ENCODE data around the gene CGGBP1.
"Not testable (repeated sequence)": the region's sequence is repeated elsewhere in the genome, so short reads cannot be mapped to it uniquely, and the experiment has no call there.

Gene CGGBP1

DNA sequence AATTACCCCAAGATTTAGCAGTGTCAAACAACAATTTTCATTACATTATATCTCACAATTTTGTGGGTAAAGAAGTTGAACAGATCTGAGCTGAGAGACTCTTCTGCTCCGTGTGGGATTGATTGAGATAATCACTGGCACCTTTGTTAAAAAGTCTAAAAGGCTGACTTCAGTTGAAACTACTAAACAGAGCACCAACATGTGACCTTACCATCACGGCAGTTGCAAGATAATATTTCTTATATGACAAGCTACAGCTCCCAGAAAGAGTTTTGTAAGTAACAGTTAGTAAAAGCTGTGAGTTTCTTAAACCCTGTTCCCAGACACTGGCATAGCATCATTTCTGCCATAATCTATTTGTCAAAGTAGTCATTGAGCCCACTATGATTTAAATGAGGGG lies 25.0 kb downstream of the CGGBP1 start:
- no peak for DNase-seq

- no peak for DNase-seq
These were observed 25.7 kb downstream of the CGGBP1 start for GRCh38 chr3:88033079-88033478.

DNA sequence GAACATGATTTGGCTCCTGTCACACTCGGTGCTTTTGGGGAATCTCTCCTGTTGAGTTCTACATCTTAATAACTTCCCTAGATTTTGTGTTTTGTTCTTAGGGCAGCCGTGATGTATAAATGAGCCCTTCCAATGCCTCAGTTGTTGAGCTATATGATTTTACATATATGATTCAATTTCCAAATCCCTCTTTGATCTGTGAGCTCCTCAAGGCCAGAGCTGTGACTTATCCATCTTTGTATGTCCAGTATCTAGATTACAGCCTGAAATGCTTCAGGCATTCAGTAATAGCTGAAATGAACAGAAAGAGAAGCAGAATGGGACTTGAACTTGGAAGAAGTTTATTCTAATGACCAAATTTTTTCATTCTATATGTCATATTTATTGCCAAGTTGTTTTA lies 26.6 kb downstream of the CGGBP1 start:
- no peak for DNase-seq

- DNase-seq = no peak
These were observed 27.1 kb downstream of the CGGBP1 start for GRCh38 chr3:88031642-88032077.

- DNase-seq = no peak
These were observed 28.6 kb downstream of the CGGBP1 start for GRCh38 chr3:88030210-88030609.

DNA sequence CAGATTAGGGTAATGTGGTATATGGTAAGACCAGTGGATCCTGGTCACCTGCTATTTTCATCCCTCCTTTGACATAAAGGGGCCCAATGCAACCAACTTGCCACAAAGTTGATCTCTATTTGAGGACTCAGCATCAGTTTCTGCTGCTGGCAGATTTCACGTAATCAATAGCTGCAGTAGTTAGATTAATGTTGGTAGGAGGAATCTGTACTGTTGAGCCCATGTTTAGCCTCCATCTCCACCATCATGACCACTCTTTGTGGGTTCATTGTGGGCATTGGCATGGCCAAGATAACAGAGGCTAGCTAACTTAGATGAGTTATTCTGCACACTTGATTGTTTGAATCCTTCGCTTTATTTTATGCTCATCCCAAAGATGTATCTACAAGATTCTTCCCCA lies 29.9 kb downstream of the CGGBP1 start:
- DNase-seq = no peak

DNA sequence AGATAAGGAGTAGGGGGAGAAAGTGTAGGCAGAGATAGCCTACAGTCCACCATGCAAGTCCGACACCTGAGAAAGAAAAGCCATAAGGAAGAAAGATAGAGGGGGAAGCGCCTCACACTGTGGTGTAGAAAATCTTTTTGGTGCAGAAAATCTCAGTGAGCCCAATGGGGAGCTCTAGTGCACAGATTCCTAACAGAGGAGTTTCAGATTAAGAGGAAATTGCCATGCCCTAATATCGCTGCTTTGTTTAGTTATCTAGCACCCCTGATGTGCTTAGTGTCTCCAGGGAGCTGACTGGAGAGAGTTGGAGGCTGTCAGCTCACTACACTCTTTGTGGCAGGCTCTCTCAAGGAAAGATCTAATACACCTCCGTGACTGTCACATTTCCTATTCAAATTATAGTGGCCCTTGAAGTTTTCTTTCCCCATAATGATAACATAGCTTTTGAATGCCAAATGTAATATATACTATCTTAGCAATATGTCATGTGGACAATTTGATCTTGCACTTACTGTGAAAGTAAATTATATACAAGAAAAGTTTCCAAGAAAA lies 33.7 kb downstream of the CGGBP1 start:
- DNase-seq = no peak

GRCh38 chr3:88019024-88019423 lies 39.8 kb downstream of the CGGBP1 start:
- no peak for DNase-seq

DNA sequence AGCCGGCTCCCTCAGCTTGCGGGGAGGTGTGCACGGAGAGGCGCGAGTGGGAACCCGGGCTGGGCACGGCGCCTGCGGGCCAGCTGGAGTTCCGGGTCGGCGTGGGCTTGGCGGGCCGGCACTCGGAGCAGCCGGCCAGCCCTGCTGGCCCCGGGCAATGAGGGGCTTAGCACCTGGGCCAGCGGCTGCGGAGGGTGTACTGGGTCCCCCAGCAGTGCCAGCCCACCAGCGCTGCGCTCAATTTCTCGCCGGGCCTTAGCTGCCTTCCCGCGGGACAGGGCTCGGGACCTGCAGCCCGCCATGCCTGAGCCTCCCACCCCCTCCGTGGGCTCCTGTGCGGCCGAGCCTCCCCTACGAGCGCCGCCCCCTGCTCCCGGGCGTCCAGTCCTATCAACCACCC lies 43.1 kb downstream of the CGGBP1 start:
- not testable (repeated sequence) for DNase-seq

DNA sequence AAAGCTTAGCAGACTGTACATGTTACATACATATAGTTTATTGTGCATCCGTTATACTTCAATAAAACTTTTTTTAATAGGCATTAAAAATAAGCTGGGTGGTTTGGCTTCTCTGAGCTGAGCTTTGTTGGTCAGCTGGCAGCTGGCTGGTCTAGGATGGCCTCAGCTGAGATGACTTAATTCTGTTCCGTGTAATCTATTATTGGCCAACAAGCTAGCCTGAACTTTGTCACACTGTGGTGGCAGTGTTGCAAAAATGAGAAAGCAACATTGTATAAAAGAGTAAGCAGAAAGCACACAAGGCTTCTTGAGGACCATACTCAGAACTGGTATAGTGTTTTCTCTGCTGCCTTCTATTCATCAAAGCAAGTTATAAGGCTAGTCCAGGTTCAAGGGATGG lies 45.2 kb downstream of the CGGBP1 start:
- no peak for DNase-seq

DNA sequence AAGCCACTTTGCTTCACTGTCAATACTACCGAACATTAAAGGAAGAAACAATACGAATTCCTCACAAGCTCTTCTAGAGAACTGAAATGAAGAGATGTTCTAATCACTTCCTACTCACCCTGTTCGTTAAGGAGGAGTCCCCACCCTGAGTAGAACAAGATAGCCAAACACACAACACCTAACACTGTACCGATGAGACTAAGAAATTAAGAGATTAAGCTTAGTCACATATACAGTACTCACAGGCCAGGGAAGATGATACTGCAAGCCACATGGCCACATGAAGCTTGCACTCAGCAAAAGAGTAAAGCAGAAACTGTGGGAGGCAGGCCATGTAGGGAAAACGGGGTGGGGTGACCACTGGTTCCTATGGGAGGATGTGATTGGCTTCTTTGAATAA lies 48.0 kb downstream of the CGGBP1 start:
- DNase-seq = no peak

DNA sequence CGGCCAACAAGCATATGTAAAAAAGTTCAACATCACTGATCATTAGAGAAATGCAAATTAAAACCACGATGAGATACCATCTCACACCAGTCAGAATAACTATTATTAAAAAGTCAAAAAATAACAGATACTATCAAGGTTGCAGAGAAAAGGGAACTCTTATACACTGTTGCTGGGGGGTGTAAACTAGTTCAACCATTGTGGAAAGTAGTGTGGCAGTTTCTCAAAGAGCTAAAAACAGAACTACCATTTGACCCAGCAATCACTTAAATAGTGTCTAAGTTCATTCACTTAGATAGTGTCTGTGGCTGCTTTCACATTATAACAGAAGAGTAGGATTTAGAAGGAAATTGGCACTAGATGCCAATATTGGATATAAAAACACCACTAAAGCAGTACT lies 49.7 kb downstream of the CGGBP1 start:
- no peak for DNase-seq

DNA sequence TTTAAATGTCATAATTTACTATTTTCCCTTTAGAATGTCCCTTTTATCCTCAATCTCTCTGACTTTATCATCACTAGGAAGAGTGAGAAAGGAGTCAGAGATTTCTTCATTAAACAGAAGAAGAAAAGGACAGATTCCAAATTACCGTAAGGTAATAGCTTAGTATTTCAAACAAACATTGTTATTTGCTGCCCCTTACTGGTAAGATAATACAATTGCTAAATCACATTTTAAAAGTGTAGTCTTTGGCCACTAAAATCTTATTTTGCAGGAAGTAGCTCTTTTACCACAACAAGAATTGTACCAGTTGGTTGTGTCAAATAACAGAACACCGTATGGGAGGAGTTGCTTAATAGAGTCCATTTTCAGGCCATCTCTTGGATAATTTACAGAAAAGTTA lies 53.7 kb downstream of the CGGBP1 start:
- DNase-seq = no peak

DNA sequence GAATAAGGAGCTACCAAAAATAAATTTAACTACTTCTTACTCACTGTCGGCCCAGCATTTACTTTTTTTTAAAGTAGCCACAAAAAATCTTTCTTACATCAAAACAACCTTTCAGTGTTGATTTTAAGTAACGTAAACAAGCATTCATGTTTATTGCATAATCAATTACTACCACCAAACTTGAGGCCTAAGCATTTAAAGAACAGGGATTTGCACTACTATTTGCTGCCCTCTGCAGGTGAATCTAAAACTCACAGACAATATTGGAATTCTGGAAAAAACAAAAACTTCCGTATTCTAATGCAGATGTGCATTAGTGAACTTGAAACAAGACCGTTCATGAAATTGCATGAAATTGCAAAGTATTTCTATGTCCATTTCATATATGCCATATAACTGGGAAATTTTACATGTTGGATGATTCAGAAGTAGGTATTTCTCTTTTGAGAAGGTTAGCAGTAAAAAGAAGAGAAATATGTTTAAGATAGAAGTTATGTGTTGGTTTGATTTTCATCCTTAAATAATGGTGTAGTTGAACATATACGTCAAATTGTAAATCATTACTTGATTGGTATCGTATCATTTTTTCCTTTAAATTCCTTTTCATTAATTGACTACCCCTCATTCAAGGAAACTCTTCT lies 55.6 kb downstream of the CGGBP1 start:
- no peak for DNase-seq

DNA sequence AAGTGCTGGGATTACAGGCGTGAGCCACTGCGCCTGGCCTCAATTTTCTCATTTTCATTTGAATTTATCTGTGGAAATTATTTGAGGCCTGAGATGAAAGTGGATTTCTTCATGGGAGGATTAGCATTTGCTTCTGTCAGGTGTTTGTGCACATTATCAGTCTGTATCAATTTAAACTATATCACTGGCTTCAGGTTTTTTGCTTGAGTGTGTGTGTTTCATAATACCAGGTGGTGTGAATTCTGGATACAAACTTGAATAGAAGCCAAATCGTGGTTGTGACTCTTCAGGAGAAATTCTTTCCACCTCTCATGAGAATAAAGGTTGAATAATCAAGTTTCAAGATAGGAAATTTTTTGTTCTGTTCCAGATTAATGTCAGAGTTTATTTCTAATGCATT lies 56.4 kb downstream of the CGGBP1 start:
- no peak for DNase-seq
